A549 (cell line): ENCODE measurements around the gene AGAP3. TPM values are rescaled to one million over a fixed set of nuclear protein-coding genes. Genes with fewer than 3 reads are reported as not detected.

Source experiments
- ATAC-seq, 2 experiments: fragments of 200-7000 bp in 1 of 2; fragments of >200 bp in 1 of 2; cut with Nextera tagmentation in 1 of 2; cut with Tn5 transposase in 1 of 2; 3 replicates each; pipeline versions ENCODE4 v1.8.0 to v1.9.1; 2018 to 2020; ENCODE audit warnings: mild to moderate bottlenecking in 1 of 2, moderate library complexity in 1 of 2
- CTCF ChIA-PET: fragments of 300-600 bp; sonication (Branson Sonifier 250); formaldehyde crosslinking; extraction: SDS; loops from one replicate; lab custom pipeline; 2021; ENCODE audit warnings: antibody characterized with exemption, inconsistent platforms; lab: Yijun Ruan, JAX
- POLR2A ChIA-PET: fragments of 350-600 bp; formaldehyde crosslinking; extraction: SDS; loops from one replicate; lab custom pipeline; 2021; ENCODE audit warnings: antibody characterized with exemption, inconsistent platforms; lab: Yijun Ruan, JAX
- DNase-seq, 2 experiments: peaks; one replicate each; pipeline versions ENCODE4 v3.0.0 to v3.0.0-alpha.2; 2011 to 2016; ENCODE audit warnings: low read depth in 1 of 2, low spot score in 1 of 2
- FAIRE-seq: peaks from 2 replicates; lab custom pipeline; 2011; peaks lifted over from hg19 to GRCh38; lab: Jason Lieb, UNC
- H3K27ac ChIP-seq, 2 experiments: fragments of >200 bp; sonication (Bioruptor Twin); formaldehyde crosslinking; 3 replicates each; pipeline ENCODE4 v1.5.1; 2016 to 2017
- H3K4me1 ChIP-seq: fragments of >200 bp; sonication (Bioruptor Twin); formaldehyde crosslinking; 3 replicates; pipeline ENCODE4 v1.6.1; 2016
- H3K4me2 ChIP-seq: fragments of >200 bp; sonication (Bioruptor Twin); formaldehyde crosslinking; 3 replicates; pipeline ENCODE4 v1.6.1; 2016
- H3K4me3 ChIP-seq: fragments of >200 bp; sonication (Bioruptor Twin); formaldehyde crosslinking; 3 replicates; pipeline ENCODE4 v1.5.1; 2016
- H3K9me3 ChIP-seq: fragments of >200 bp; sonication (Bioruptor Twin); formaldehyde crosslinking; 3 replicates; pipeline ENCODE4 v1.6.1; 2016
- CHD2 ChIP-seq: fragments of 150-350 bp; IDR thresholded peaks from 2 replicates; pipeline ENCODE4 v1.6.1; 2014; ENCODE audit warnings: low read length; ENCODE audit not compliant: partially characterized antibody
- CHD4 ChIP-seq: fragments of 200-600 bp; sonication (generic); IDR thresholded peaks from 2 replicates; pipeline ENCODE4 v1.6.1; 2016; ENCODE audit warnings: antibody characterized with exemption, mild to moderate bottlenecking, borderline replicate concordance
- EP300 ChIP-seq, 2 experiments: fragments of >200 bp; sonication (Bioruptor Twin); formaldehyde crosslinking; IDR thresholded peaks; 2 replicates in 1 of 2; 3 replicates in 1 of 2; pipeline ENCODE4 v1.6.1; 2016 to 2017
- ESRRA ChIP-seq: fragments of 150-350 bp; IDR thresholded peaks from 2 replicates; pipeline ENCODE4 v1.6.1; 2014; ENCODE audit warnings: mild to moderate bottlenecking, low read length, borderline replicate concordance
- FOSB ChIP-seq: fragments of 250-450 bp; sonication (Bioruptor Pico); IDR thresholded peaks from 2 replicates; pipeline ENCODE4 v1.5.0; 2020; ENCODE audit warnings: mild to moderate bottlenecking, moderate library complexity
- FOSL2 ChIP-seq, 2 experiments: fragments of 450-650 bp in 1 of 2; fragments of >200 bp in 1 of 2; sonication (Bioruptor Twin) in 1 of 2; formaldehyde crosslinking; IDR thresholded peaks; 2 replicates each; pipeline versions ENCODE4 v1.5.0 to v1.6.1; 2016 to 2020; ENCODE audit warnings: mild to moderate bottlenecking in 1 of 2, moderate library complexity in 1 of 2
- GATA3 ChIP-seq: IDR thresholded peaks from 2 replicates; pipeline ENCODE4 v1.6.1; 2012; ENCODE audit warnings: borderline replicate concordance
- HDAC2 ChIP-seq: fragments of 200-600 bp; sonication (generic); IDR thresholded peaks from 2 replicates; pipeline ENCODE4 v1.6.1; 2016
- HES2 ChIP-seq: fragments of >200 bp; sonication (Bioruptor Twin); formaldehyde crosslinking; IDR thresholded peaks from 2 replicates; pipeline ENCODE4 v1.6.1; 2016
- HEYL ChIP-seq: fragments of 250-450 bp; sonication (Bioruptor Pico); IDR thresholded peaks from 2 replicates; pipeline ENCODE4 v1.8.0; 2021; ENCODE audit warnings: mild to moderate bottlenecking, moderate library complexity
- HMGXB4 ChIP-seq: fragments of 250-450 bp; sonication (Bioruptor Pico); IDR thresholded peaks from 2 replicates; pipeline ENCODE4 v1.5.0; 2021; ENCODE audit warnings: mild to moderate bottlenecking, moderate library complexity, borderline replicate concordance
- HOXA7 ChIP-seq: fragments of 250-450 bp; sonication (Bioruptor Pico); IDR thresholded peaks from 2 replicates; pipeline ENCODE4 v1.5.0; 2020; ENCODE audit warnings: mild to moderate bottlenecking, moderate library complexity
- HOXB13 ChIP-seq: fragments of 250-450 bp; sonication (Bioruptor Pico); IDR thresholded peaks from 2 replicates; pipeline ENCODE4 v1.5.0; 2020; ENCODE audit warnings: low read depth, mild to moderate bottlenecking, moderate library complexity
- JUN ChIP-seq, 2 experiments: fragments of >200 bp; sonication (Bioruptor Twin); formaldehyde crosslinking; IDR thresholded peaks; 2 replicates in 1 of 2; 3 replicates in 1 of 2; pipeline ENCODE4 v1.6.1; 2016 to 2017
- MAFK ChIP-seq: fragments of 450-650 bp; IDR thresholded peaks from 2 replicates; pipeline ENCODE4 v1.6.1; 2014; ENCODE audit not compliant: partially characterized antibody
- MAZ ChIP-seq: fragments of 150-350 bp; IDR thresholded peaks from 2 replicates; pipeline ENCODE4 v1.6.1; 2014; ENCODE audit warnings: antibody characterized with exemption, low read depth, low read length, borderline replicate concordance
- PHF8 ChIP-seq: fragments of 200-600 bp; sonication (generic); IDR thresholded peaks from 2 replicates; pipeline ENCODE4 v1.6.1; 2016; ENCODE audit warnings: low read depth, mild to moderate bottlenecking, antibody characterized with exemption, moderate library complexity, borderline replicate concordance
- POLR2AphosphoS2 ChIP-seq: conservative IDR thresholded peaks from 2 replicates; pipeline ENCODE4 v1.6.1; 2012; ENCODE audit warnings: low read length, improper control_type of control experiment, inconsistent platforms
- RAD21 ChIP-seq, 2 experiments: fragments of >200 bp in 1 of 2; sonication (Bioruptor Twin) in 1 of 2; formaldehyde crosslinking in 1 of 2; IDR thresholded peaks in 1 of 2; conservative IDR thresholded peaks in 1 of 2; 2 replicates in 1 of 2; 3 replicates in 1 of 2; pipeline ENCODE4 v1.6.1; 2012 to 2018; ENCODE audit warnings: inconsistent platforms in 1 of 2
- RCOR1 ChIP-seq: fragments of 150-350 bp; IDR thresholded peaks from 2 replicates; pipeline ENCODE4 v1.6.1; 2014; ENCODE audit warnings: antibody characterized with exemption, low read length, low read depth
- RNF2 ChIP-seq: fragments of 200-600 bp; sonication (generic); IDR thresholded peaks from 2 replicates; pipeline ENCODE4 v1.6.1; 2016; ENCODE audit warnings: low read depth, mild to moderate bottlenecking, antibody characterized with exemption, moderate library complexity, borderline replicate concordance
- SMC3 ChIP-seq: fragments of >200 bp; sonication (Bioruptor Twin); formaldehyde crosslinking; IDR thresholded peaks from 3 replicates; pipeline ENCODE4 v1.6.1; 2018; ENCODE audit warnings: inconsistent platforms
- TP53 ChIP-seq: fragments of 250-450 bp; sonication (Bioruptor Pico); IDR thresholded peaks from 2 replicates; pipeline ENCODE4 v1.5.0; 2021; ENCODE audit warnings: mild to moderate bottlenecking, moderate library complexity
- ZNF302 ChIP-seq: fragments of 250-450 bp; sonication (Bioruptor Pico); IDR thresholded peaks from 2 replicates; pipeline ENCODE4 v1.9.0; 2021; ENCODE audit warnings: inconsistent platforms, mild to moderate bottlenecking, moderate library complexity
- WGBS: methylation state at CpG from one replicate; pipeline ENCODE4 v1.1.6; 2017; ENCODE audit errors: missing lambda C conversion rate; 5-methylcytosine and 5-hydroxymethylcytosine counted together
- polyA plus RNA-seq, 4 experiments: library from polyadenylated mRNA; depleted of rRNA in 3 of 4; stranded (reverse); fragments of >200 nt; fragmentation: RNase III in 1 of 4; extraction: RNeasy Plus Mini Kit Qiagen cat#74134 plus additional on column Dnase treatment in 1 of 4; gene quantifications; 2 replicates in 3 of 4; 3 replicates in 1 of 4; pipeline ENCODE4 v1.2.3, GENCODE V29; 2011 to 2017
- TF ChIP-seq, protein P1 (sequence below): IDR thresholded peaks from 2 replicates; pipeline ENCODE4 v1.6.1; 2012
- TF ChIP-seq, protein P2 (sequence below): fragments of >200 bp; sonication (Bioruptor Twin); formaldehyde crosslinking; IDR thresholded peaks from 3 replicates; pipeline ENCODE4 v1.6.1; 2016

The AGAP3 gene
- polyA plus RNA-seq, 2 of the 4 experiments (the other 2 are of a cell fraction) = 33.8 to 45.9 TPM

- TF ChIP-seq HMGXB4 (CRISPR knock-in tag) (no peak), CHD4 (no peak)
These were observed 32.8 kb downstream of the AGAP3 start (continued) for GRCh38 chr7:151119055-151119415.

GRCh38 chr7:151119902-151120301 lies 33.6 kb downstream of the AGAP3 start:
- no peak overlapping the region for H3K27ac ChIP-seq
- CTCF ChIA-PET = interaction anchor here (0.8 to 2.8 kb wide), 12 partner anchors 9 to 157 kb away, joined by 3 to 23 read pairs (median 5); no protein-coding TSS in a partner anchor
- FAIRE-seq (no peak), ATAC-seq (no peak)
- no peak overlapping the region for H3K4me3 ChIP-seq
- no peaks in the 10 kb centered on the region for H3K9me3 ChIP-seq
- 93% methylated on average over 21 of the region's 27 CpGs for WGBS
- POLR2A ChIA-PET = no interaction called here
- H3K4me2 ChIP-seq = no peak overlapping the region
- H3K4me1 ChIP-seq = peaks cover 10% of the 10 kb centered on the region
- TF ChIP-seq SMC3 (no peak), JUN (IDR thresholded peaks at IDR 0.05) (no peak), MAFK (no peak), RNF2 (no peak), CHD2 (no peak), ZNF302 (CRISPR knock-in tag) (no peak), GATA3 (no peak), HES2 (no peak), FOSL2 (IDR thresholded peaks at IDR 0.05) (no peak), FOSL2 (CRISPR knock-in tag; IDR thresholded peaks at IDR 0.05) (no peak), HDAC2 (no peak), EP300 (IDR thresholded peaks at IDR 0.05) (no peak), RAD21 (conservative IDR thresholded peaks at IDR 0.05 in 1 of 2, IDR thresholded peaks at IDR 0.05 in 1 of 2) (no peak), POLR2AphosphoS2 (no peak), TP53 (no peak), RCOR1 (no peak), HEYL (CRISPR knock-in tag) (no peak), PHF8 (no peak)
- TF ChIP-seq, protein P1, sequence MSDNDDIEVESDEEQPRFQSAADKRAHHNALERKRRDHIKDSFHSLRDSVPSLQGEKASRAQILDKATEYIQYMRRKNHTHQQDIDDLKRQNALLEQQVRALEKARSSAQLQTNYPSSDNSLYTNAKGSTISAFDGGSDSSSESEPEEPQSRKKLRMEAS = no peak
- TF ChIP-seq, all 56 proteins: peak for 0
- no peak for DNase-seq

GRCh38 chr7:151120896-151121295 lies 34.6 kb downstream of the AGAP3 start:
- Histone ChIP-seq H3K4me1 (peaks cover 6% of the 10 kb centered on the region), H3K9me3 (no peaks in the 10 kb centered on the region), H3K27ac (no peak overlapping the region), H3K4me3 (no peak overlapping the region), H3K4me2 (no peak overlapping the region)
- WGBS = 90% methylated on average over 22 of the region's 22 CpGs
- CTCF ChIA-PET = interaction anchor here (1.0 to 2.8 kb wide), 10 partner anchors 10 to 158 kb away, joined by 3 to 23 read pairs (median 6); no protein-coding TSS in a partner anchor
- FAIRE-seq (no peak), DNase-seq (no peak), ATAC-seq (no peak)
- no peak for TF ChIP-seq GATA3
- no peak for TF ChIP-seq HOXA7 (CRISPR knock-in tag)
- no peak for TF ChIP-seq RNF2
- TF ChIP-seq, protein P2, sequence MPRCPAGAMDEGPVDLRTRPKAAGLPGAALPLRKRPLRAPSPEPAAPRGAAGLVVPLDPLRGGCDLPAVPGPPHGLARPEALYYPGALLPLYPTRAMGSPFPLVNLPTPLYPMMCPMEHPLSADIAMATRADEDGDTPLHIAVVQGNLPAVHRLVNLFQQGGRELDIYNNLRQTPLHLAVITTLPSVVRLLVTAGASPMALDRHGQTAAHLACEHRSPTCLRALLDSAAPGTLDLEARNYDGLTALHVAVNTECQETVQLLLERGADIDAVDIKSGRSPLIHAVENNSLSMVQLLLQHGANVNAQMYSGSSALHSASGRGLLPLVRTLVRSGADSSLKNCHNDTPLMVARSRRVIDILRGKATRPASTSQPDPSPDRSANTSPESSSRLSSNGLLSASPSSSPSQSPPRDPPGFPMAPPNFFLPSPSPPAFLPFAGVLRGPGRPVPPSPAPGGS = no peak
- no peak for TF ChIP-seq FOSB (CRISPR knock-in tag)
- TF ChIP-seq POLR2AphosphoS2 = no peak
- TF ChIP-seq HOXB13 (CRISPR knock-in tag) = no peak
- no peak for TF ChIP-seq MAZ
- no peak for TF ChIP-seq ESRRA
- POLR2A ChIA-PET = no interaction called here
